ENCODE results near the gene SCFD2. TPM values are rescaled to one million over a fixed set of nuclear protein-coding genes. Genes with fewer than 3 reads are reported as not detected.
"Not testable (repeated sequence)": the region's sequence is repeated elsewhere in the genome, so short reads cannot be mapped to it uniquely, and the experiment has no call there.

Gene SCFD2
- total RNA-seq, 1 experiment from 2014 or later, result 27.6 TPM

GRCh38 chr4:53240573-53240972, 125.3 kb downstream of the SCFD2 start:
- DNase-seq (ENCODE audit: low read depth), result no peak

DNA sequence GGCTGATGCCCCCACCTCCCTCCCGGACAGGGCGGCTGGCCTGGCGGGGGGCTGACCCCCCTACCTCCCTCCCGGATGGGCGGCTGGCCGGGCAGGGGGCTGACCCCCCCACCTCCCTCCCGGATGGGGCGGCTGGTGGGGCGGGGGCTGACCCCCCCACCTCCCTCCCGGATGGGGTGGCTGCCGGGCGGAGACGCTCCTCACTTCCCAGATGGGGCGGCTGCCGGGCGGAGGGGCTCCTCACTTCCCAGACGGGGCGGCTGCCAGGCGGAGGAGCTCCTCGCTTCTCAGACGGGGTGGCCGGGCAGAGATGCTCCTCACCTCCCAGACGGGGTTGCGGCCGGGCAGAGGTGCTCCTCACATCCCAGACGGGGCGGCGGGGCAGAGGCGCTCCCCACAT, 127.5 kb downstream of the SCFD2 start:
- not testable (repeated sequence) for DNase-seq (ENCODE audit: low read depth)

GRCh38 chr4:53237811-53238210, 128.1 kb downstream of the SCFD2 start:
- DNase-seq (ENCODE audit: low read depth), result not testable (repeated sequence)

DNA sequence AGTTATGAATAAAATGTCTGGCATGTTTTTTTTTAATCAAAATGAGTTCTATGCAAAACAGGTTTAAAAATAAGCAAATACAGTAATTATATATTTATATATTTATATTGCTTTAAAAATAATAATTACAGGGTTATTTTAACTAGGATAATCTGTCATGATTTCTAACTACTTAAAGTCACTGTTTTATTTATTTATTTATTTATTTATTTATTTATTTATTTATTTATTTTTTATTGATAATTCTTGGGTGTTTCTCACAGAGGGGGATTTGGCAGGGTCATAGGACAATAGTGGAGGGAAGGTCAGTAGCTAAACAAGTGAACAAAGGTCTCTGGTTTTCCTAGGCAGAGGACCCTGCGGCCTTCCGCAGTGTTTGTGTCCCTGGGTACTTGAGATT, 129.2 kb downstream of the SCFD2 start:
- not testable (repeated sequence) for DNase-seq (ENCODE audit: low read depth)

- DNase-seq (ENCODE audit: low read depth), result no peak
Measured at GRCh38 chr4:53235547-53235946, 130.3 kb downstream of the SCFD2 start.

- no peak for DNase-seq (ENCODE audit: low read depth)
Measured at GRCh38 chr4:53234669-53235068, 131.2 kb downstream of the SCFD2 start.

GRCh38 chr4:53234111-53234510, 131.8 kb downstream of the SCFD2 start:
- DNase-seq (ENCODE audit: low read depth), result no peak

GRCh38 chr4:53233114-53233795, 132.6 kb downstream of the SCFD2 start:
- no peak for DNase-seq (ENCODE audit: low read depth)

DNA sequence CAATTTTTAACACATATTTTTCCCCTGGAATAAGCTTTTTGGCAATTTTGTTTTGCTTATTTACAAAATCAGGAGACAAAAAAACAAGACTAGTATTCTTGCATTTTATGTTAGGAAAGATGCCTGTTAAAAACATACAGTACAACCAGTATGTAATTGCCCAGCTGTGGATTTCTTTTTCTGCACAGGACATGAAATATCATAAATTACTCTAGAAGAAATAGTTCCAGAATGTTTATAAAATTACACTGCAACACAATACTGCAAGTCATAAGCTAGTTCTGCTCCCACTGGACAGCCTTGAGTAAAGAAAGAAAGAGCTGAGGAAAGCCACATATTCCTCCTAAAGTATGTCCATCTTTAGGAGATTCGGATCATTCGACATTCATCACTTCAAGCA, 133.5 kb downstream of the SCFD2 start:
- DNase-seq (ENCODE audit: low read depth), result no peak

DNA sequence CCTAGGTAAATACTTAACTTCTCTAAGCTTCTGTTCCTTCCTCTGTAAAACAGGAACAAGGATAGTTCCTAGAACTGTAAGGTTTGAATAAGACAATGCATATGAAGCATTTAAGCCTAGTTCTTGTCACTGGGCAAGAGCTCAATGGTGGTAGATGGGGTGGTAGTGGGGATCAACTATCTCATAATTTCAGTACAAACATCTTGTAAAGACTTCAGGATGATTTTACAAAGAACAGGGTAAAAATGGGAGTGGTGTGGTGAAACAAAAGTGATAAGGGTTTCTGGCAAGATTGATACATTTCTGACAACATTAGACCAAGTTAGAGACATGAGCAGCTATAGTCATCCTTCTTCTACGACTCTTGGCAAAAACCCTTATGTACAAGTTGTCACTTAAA, 137.8 kb downstream of the SCFD2 start:
- no peak for DNase-seq (ENCODE audit: low read depth)

DNA sequence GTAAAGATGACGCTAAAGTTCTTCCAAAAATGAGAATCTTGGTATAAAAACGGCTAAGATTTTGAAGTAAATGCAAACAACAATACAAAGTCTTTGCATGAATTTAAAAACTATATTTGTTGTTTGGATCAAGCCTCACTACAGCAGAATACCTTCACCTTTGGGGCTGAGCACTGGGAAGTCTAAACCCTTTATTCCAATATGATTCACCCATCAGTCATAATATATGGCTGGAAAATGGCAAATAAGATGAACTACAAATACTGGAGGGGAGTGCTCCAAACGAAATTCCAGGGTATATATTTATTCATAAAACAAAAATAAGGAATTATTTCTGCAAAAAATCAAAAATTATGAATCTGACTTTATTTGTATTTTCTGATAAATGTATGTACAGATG, 138.4 kb downstream of the SCFD2 start:
- DNase-seq (ENCODE audit: low read depth), result no peak

DNA sequence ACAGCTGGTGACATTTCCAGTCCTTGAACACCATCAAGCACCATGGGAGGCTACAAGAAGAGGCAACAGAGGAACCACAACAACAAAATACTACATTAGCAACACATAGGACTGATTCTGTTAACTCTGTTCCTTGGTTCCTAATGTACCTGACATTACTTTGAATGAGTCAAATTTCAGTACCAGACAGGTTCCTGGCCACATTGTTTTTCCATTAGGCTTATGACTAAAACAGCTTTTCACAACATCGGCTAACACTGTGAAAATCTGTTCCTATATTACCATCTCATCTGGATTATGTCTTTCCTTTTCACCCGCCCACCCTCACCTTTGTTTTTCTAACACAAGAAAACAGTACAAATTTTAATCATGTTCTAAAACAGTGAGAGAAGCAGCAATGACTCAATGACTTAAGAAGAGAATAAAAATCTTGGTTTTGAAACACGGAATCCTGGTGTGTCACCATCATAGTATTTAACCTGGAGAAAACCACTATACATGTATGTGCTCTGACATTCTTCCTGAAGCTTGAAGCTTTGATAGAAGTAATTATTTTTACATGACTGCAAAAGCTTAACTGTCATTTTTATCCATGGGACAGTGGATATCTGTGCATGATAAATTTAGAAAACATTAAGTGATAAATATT, 143.9 kb downstream of the SCFD2 start:
- no peak for DNase-seq (ENCODE audit: low read depth)

DNA sequence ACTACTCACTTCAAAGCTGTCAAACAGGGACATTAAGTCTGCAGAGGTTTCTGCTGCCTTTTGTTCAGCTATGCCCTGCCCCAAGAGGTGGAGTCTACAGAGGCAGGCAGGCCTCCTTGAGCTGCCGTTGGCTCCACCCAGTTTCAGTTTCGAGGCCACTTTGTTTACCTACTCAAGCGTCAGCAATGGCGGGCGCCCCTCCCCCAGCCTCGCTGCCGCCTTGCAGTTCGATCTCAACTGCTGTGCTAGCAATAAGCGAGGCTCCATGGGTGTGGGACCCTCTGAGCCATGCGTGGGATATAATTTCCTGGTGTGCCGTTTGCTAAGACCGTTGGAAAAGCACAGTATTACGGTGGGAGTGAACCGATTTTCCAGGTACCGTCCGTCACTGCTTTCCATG, 146.7 kb downstream of the SCFD2 start:
- DNase-seq (ENCODE audit: low read depth), result not testable (repeated sequence)

GRCh38 chr4:53208753-53209152, 157.1 kb downstream of the SCFD2 start:
- peak; percentile 15 for DNase-seq (ENCODE audit: low read depth)

DNA sequence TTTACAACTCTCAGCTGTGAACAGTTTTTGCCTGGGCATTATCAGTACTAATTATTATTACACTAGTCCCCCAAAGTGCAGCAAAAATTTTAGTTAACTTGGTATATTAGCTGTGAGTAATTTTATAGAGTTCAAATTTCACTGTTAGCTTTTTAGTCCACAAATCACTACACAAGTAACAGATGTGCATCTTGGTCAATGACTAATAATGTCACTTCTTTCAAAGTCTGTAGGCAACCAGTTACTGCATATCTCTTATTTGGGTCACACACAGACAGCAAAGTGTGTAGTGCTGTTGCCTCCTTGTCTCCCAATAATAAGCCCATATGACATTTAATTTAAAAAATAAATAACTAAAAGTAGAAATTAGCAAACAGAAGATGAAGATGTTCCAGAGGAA, 159.9 kb downstream of the SCFD2 start:
- DNase-seq (ENCODE audit: low read depth), result peak; percentile 37

DNA sequence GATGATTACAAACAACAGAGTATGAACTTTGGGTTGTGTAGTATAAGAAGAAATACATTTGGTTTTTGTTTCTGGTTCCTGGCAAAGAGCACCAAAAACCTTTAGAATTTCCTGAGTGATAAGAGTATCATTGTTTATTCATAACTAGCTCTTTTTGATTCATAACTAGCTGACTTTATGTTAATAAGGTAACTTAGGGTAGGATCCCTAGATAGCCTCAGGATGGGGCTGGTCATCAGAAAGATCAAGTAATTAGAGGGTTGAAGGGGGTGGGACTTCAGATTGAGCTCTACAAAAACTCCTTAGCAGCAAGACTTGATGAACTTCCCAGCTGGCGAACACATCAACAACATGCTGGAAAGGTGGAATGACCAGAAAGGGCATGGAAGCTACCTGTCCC, 166.5 kb downstream of the SCFD2 start:
- no peak for DNase-seq (ENCODE audit: low read depth)

DNA sequence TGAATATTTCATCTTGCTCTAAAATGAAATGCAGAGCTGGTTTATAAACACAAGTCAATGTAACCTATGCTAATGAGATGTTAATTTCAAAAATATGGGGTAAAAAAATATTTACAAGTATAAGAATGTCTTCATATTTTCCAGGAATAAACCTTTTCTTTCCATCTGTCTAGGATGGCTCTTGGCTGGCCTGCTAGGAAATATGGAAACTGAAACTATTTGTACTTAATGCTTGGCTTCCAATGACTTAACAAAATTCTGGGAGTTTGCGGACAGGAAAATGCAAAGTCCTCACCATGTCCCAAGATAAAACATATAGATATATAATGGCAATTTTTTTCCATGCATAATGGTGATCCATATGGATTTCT, 168.1 kb downstream of the SCFD2 start:
- peak; percentile 28 for DNase-seq (ENCODE audit: low read depth)

DNA sequence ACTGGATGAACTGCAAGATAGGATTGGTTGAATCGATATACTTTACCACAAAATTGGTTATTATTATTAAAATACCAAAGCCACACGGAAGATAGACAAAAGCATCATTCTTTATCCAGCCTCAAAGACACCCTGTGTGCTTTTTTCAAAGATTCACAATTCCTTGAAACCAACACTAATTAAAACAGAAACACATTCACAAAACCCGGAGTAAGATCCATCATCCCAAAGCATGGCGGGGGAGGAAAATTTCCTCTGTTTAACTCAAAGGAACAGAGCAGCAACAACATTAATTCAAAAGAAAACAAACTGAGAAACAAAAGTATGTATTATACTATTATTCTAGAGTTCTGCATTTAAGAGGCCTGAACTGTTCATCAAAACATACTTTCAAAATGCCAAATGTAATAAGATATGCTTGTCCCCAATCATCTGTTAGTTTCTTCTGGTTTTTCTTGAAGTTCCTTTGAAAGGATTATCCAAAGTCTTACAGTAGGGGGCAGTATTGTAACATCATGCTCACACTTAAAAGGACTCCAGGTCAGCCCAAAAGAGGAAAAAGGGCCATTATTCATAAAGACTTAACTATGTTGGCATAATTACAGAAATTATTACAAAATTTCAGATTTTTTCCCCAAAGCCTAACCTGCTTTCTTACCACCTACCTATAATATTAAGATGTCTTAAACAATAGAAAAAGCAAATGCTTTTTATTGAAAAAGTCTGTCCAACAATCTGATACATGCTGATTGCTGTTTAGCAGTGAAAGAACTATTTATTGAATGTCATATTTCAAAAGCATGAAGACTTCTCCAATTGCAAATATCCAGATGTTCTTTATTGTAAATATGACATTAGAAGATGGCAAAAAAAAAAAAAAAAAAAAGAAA, 168.7 kb downstream of the SCFD2 start:
- DNase-seq (ENCODE audit: low read depth), result peak; percentile 78

DNA sequence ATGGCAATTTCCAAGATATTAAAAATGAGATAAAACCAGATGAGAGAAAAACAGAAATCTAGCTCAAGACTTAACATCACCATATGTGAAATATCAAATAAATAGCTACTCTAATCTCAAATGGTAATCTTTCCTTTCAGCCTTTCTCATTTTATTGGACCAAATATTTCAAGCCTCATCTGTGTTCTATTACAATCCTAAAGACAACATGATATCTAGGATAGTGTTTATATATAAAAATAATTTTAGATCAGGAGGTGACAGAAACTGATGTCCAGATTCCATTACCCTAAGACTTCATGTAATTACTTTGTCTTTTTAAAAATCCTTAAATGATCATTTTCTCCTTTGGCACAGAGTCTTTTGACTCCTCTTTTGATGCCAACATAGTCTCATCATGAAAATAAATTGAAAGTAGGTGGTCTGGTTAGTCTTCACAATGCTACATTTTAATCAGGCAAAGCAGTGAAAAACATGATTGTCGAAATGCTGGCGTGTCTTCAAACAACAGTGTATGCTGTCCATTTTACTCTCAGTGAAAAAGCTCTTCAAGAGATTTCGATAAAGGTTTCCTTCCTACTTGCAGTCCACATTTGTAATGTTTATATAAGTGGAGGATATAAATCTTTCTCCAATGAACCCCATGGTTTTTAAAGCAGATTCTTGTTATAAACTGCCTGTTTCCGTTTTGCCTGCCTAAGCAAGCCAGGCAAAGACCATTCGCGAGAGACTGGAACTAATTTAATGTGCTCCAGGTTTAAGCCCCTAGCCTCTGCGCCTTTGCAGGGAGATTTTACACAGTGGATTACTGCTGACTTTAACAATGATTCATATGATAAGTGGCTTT, 169.8 kb downstream of the SCFD2 start:
- peak; percentile 54 for DNase-seq (ENCODE audit: low read depth)

DNA sequence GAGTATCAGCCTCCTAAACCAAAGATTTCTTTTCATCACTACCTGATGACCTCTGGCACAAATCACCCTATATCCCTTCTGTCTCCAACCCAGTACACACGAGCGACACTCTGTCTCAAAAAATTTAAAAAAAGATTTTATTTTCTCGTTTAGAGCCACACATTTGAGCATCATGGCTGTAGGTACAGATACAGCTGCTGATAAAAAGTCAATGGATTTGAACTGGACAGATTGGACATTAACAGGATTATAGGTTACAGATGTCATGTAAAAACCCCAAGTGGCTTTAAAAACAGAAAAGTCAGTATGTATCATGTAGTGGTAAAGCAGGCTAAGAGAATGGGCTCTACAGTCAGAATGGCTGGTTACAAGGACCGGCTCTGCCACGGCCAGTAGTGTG, 171.1 kb downstream of the SCFD2 start:
- DNase-seq (ENCODE audit: low read depth), result no peak

DNA sequence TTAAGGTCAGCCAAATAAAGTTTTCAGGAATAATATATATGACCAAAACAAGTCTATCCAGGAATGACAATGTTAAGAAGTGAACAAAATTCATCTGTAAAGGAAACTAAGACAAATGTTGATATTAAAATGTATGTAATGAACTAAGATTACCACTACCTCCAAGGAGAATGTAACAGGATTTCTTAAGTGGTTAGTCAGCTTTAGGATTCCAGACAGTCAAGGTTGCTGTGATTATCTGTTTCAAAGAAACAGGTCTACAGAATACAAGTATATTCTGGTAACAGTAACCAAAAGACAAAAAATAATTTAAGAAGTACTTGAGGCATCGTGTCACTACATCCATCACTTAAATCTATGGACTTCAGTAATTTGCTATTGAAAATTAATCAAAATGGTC, 172.8 kb downstream of the SCFD2 start:
- DNase-seq (ENCODE audit: low read depth), result no peak

GRCh38 chr4:53192496-53192895, 173.4 kb downstream of the SCFD2 start:
- DNase-seq (ENCODE audit: low read depth), result no peak
